ENCODE measurements around the gene UIMC1.
"Not testable (repeated sequence)": the region's sequence is repeated elsewhere in the genome, so short reads cannot be mapped to it uniquely, and the experiment has no call there.

Gene UIMC1

GRCh38 chr5:177003649-177004048 lies 2.9 kb downstream of the UIMC1 start:
- no peak overlapping the region for H3K9ac ChIP-seq
- H3K27ac ChIP-seq = no peak overlapping the region
- no peak for TF ChIP-seq CTCF (conservative IDR thresholded peaks at IDR 0.05; ENCODE audit: low read depth, low read length)
- no peak overlapping the region for H3K4me2 ChIP-seq
- no peaks in the 10 kb centered on the region for H3K27me3 ChIP-seq (ENCODE audit: insufficient read depth, low read depth)
- H3K79me2 ChIP-seq (ENCODE audit: insufficient read depth, low read depth) = peaks cover 72% of the 10 kb centered on the region
- no peak overlapping the region for H3K4me3 ChIP-seq (IDR thresholded peaks at IDR 0.05; ENCODE audit: insufficient read depth, low read depth, low read length)
- no peak overlapping the region for H2AFZ ChIP-seq (ENCODE audit: low read depth)
- H4K20me1 ChIP-seq (ENCODE audit: insufficient read depth) = peaks cover 7% of the 10 kb centered on the region; the same call in 1 of the 2 replicates
- peaks cover 15% of the 10 kb centered on the region for H3K4me1 ChIP-seq (ENCODE audit: low read depth, poor library complexity, severe bottlenecking)
- H3K36me3 ChIP-seq (ENCODE audit: insufficient read depth) = no peaks in the 10 kb centered on the region

GRCh38 chr5:176999526-176999925 lies 7.1 kb downstream of the UIMC1 start:
- peaks cover 92% of the 10 kb centered on the region for H3K79me2 ChIP-seq (ENCODE audit: insufficient read depth, low read depth)
- H3K4me2 ChIP-seq; H3K4me3 ChIP-seq (IDR thresholded peaks at IDR 0.05; ENCODE audit: insufficient read depth, low read depth, low read length); H2AFZ ChIP-seq (ENCODE audit: low read depth); H3K27ac ChIP-seq; H3K27me3 ChIP-seq (ENCODE audit: insufficient read depth, low read depth); H3K9ac ChIP-seq; H4K20me1 ChIP-seq (ENCODE audit: insufficient read depth); H3K36me3 ChIP-seq (ENCODE audit: insufficient read depth): not testable (repeated sequence)
- H3K4me1 ChIP-seq (ENCODE audit: low read depth, poor library complexity, severe bottlenecking) = peaks cover 14% of the 10 kb centered on the region

- Histone ChIP-seq H3K4me2 (no peak overlapping the region), H4K20me1 (ENCODE audit: insufficient read depth) (no peaks in the 10 kb centered on the region; the same call in 1 of the 2 replicates), H3K27ac (no peak overlapping the region), H2AFZ (ENCODE audit: low read depth) (no peak overlapping the region), H3K27me3 (ENCODE audit: insufficient read depth, low read depth) (no peaks in the 10 kb centered on the region), H3K36me3 (ENCODE audit: insufficient read depth) (no peaks in the 10 kb centered on the region), H3K4me3 (IDR thresholded peaks at IDR 0.05; ENCODE audit: insufficient read depth, low read depth, low read length) (no peak overlapping the region), H3K79me2 (ENCODE audit: insufficient read depth, low read depth) (peaks cover 92% of the 10 kb centered on the region), H3K4me1 (ENCODE audit: low read depth, poor library complexity, severe bottlenecking) (peaks cover 10% of the 10 kb centered on the region), H3K9ac (no peak overlapping the region)
- TF ChIP-seq CTCF (conservative IDR thresholded peaks at IDR 0.05; ENCODE audit: low read depth, low read length) = no peak
Observed at GRCh38 chr5:176998828-176999227, 7.8 kb downstream of the UIMC1 start.

GRCh38 chr5:176996780-176997179 lies 9.8 kb downstream of the UIMC1 start:
- peaks cover 92% of the 10 kb centered on the region; the same call in 1 of the 2 replicates for H3K79me2 ChIP-seq (ENCODE audit: insufficient read depth, low read depth)
- H2AFZ ChIP-seq (ENCODE audit: low read depth) = no peak overlapping the region
- H3K27ac ChIP-seq = no peak overlapping the region
- H3K36me3 ChIP-seq (ENCODE audit: insufficient read depth) = no peaks in the 10 kb centered on the region
- H3K9ac ChIP-seq = no peak overlapping the region
- no peak overlapping the region for H3K4me2 ChIP-seq
- no peak overlapping the region for H3K4me3 ChIP-seq (IDR thresholded peaks at IDR 0.05; ENCODE audit: insufficient read depth, low read depth, low read length)
- peaks cover 10% of the 10 kb centered on the region for H3K4me1 ChIP-seq (ENCODE audit: low read depth, poor library complexity, severe bottlenecking)
- H3K27me3 ChIP-seq (ENCODE audit: insufficient read depth, low read depth) = no peaks in the 10 kb centered on the region
- no peaks in the 10 kb centered on the region; the same call in 1 of the 2 replicates for H4K20me1 ChIP-seq (ENCODE audit: insufficient read depth)
- no peak for TF ChIP-seq CTCF (conservative IDR thresholded peaks at IDR 0.05; ENCODE audit: low read depth, low read length)

GRCh38 chr5:176995896-176996767 lies 10.4 kb downstream of the UIMC1 start:
- Histone ChIP-seq H3K27me3 (ENCODE audit: insufficient read depth, low read depth) (no peaks in the 10 kb centered on the region), H3K4me2 (no peak overlapping the region; the same call in 1 of the 2 replicates), H3K4me1 (ENCODE audit: low read depth, poor library complexity, severe bottlenecking) (peaks cover 10% of the 10 kb centered on the region), H3K4me3 (IDR thresholded peaks at IDR 0.05; ENCODE audit: insufficient read depth, low read depth, low read length) (no peak overlapping the region), H3K79me2 (ENCODE audit: insufficient read depth, low read depth) (peaks cover 92% of the 10 kb centered on the region; the same call in 1 of the 2 replicates), H3K9ac (no peak overlapping the region), H4K20me1 (ENCODE audit: insufficient read depth) (no peaks in the 10 kb centered on the region; the same call in 1 of the 2 replicates), H2AFZ (ENCODE audit: low read depth) (no peak overlapping the region), H3K27ac (no peak overlapping the region), H3K36me3 (ENCODE audit: insufficient read depth) (no peaks in the 10 kb centered on the region)
- TF ChIP-seq CTCF (conservative IDR thresholded peaks at IDR 0.05; ENCODE audit: low read depth, low read length) = no peak

Measured in KMS-11 (cell line).